CD8-positive, alpha-beta memory T cell (primary cell): ENCODE data around the gene BBS5. TPM values are rescaled to one million over a fixed set of nuclear protein-coding genes. Genes with fewer than 3 reads are reported as not detected.
"Not testable (repeated sequence)": the region's sequence is repeated elsewhere in the genome, so short reads cannot be mapped to it uniquely, and the experiment has no call there.

Experiments
- CTCF ChIA-PET: fragments of 350-600 bp; sonication (Branson Sonifier 250); formaldehyde crosslinking; loops from one replicate; lab custom pipeline; 2021; ENCODE audit warnings: antibody characterized with exemption; lab: Charles Lee
- POLR2A ChIA-PET: fragments of 350-600 bp; sonication (Branson Sonifier 250); formaldehyde crosslinking; loops from one replicate; lab custom pipeline; 2021; ENCODE audit warnings: antibody characterized with exemption; lab: Charles Lee
- DNase-seq, 5 donors: peaks; one replicate each; pipeline versions ENCODE4 v3.0.0 to v3.0.0-alpha.2; 2020 to 2022; ENCODE audit warnings: mixed read lengths in 1 of 5
- H3K27ac ChIP-seq: one replicate; pipeline ENCODE4 v1.7.0; 2013; ENCODE audit warnings: low read depth, mild to moderate bottlenecking, low read length, moderate library complexity
- H3K27me3 ChIP-seq: 2 replicates; pipeline ENCODE4 v1.7.0; 2013; ENCODE audit warnings: low read length, mild to moderate bottlenecking; ENCODE audit not compliant: insufficient read depth, poor library complexity, severe bottlenecking
- H3K36me3 ChIP-seq: 2 replicates; pipeline ENCODE4 v1.7.0; 2013; ENCODE audit warnings: mild to moderate bottlenecking, low read length, moderate library complexity; ENCODE audit not compliant: insufficient read depth
- H3K4me1 ChIP-seq: 2 replicates; pipeline ENCODE4 v1.7.0; 2013; ENCODE audit warnings: mild to moderate bottlenecking, low read length, moderate library complexity; ENCODE audit not compliant: insufficient read depth
- H3K4me3 ChIP-seq: 2 replicates; pipeline ENCODE4 v1.7.0; 2013; ENCODE audit warnings: mild to moderate bottlenecking, low read length
- H3K9me3 ChIP-seq: 2 replicates; pipeline ENCODE4 v1.7.0; 2013; ENCODE audit warnings: mild to moderate bottlenecking, low read length
- H3K27ac Mint-ChIP-seq, 8 donors: one replicate each; pipeline ENCODE4 v1.8.0; 2020 to 2021; ENCODE audit warnings: mixed read lengths in 8 of 8, mild to moderate bottlenecking in 6 of 8, inconsistent platforms in 3 of 8, moderate library complexity in 3 of 8
- H3K27me3 Mint-ChIP-seq, 2 donors: one replicate each; pipeline ENCODE4 v1.8.0; 2020 to 2021; ENCODE audit warnings: mixed read lengths in 2 of 2, mild to moderate bottlenecking in 1 of 2, moderate library complexity in 1 of 2
- H3K36me3 Mint-ChIP-seq, 3 donors: one replicate each; pipeline ENCODE4 v1.8.0; 2020 to 2021; ENCODE audit warnings: mixed read lengths in 3 of 3, inconsistent platforms in 1 of 3, mild to moderate bottlenecking in 1 of 3
- H3K4me1 Mint-ChIP-seq, 3 donors: one replicate each; pipeline ENCODE4 v1.8.0; 2020 to 2021; ENCODE audit warnings: mixed read lengths in 3 of 3, inconsistent platforms in 1 of 3, mild to moderate bottlenecking in 1 of 3
- H3K4me3 Mint-ChIP-seq, 7 donors: one replicate each; pipeline ENCODE4 v1.8.0; 2020 to 2021; ENCODE audit warnings: mixed read lengths in 7 of 7, mild to moderate bottlenecking in 6 of 7, moderate library complexity in 4 of 7, inconsistent platforms in 2 of 7
- H3K9me3 Mint-ChIP-seq, 5 donors: one replicate each; pipeline ENCODE4 v1.8.0; 2020 to 2022; ENCODE audit warnings: mixed read lengths in 5 of 5, mild to moderate bottlenecking in 3 of 5, moderate library complexity in 2 of 5, inconsistent platforms in 1 of 5
- polyA plus RNA-seq: library from polyadenylated mRNA; unstranded; fragments of 300-500 nt; fragmentation: Illumina TruSeq; gene quantifications from one replicate; pipeline ENCODE4 v1.2.3, GENCODE V29; 2021
- total RNA-seq, 2 experiments: library from RNA; stranded (reverse); gene quantifications; one replicate each; pipeline ENCODE4 v1.2.3, GENCODE V29; 2021

Gene BBS5
- total and polyA plus RNA-seq, 3 experiments from 2014 or later: 0.94 to 4.8 (median 3.8) TPM

DNA sequence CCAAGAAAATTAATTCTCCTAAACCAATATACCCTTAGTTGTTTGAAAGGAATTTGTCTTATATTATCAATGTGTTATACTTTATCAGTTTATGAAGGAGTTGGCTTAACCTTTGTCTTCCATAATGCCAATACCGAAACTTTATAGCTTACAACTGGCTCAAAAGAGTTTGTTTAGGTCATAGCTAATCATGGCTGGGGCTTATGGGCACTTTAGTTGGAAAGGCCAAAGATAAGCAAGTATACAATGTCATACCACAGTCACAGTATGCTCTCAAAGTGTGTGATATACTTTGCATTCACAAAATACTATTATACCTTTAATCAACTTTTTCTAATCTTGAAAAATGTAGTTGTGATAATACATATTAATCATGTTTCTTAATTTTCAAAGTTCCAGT lies 32.5 kb downstream of the BBS5 start:
- no peaks in the 10 kb centered on the region for H3K9me3 Mint-ChIP-seq
- CTCF ChIA-PET: no interaction called here

GRCh38 chr2:169512525-169512924 lies 33.2 kb downstream of the BBS5 start:
- H3K36me3 ChIP-seq: no peaks in the 10 kb centered on the region
- H3K27me3 ChIP-seq: no peaks in the 10 kb centered on the region
- peaks cover 0 to 2% (median 0%) of the 10 kb centered on the region in 3 donors for H3K36me3 Mint-ChIP-seq
- H3K27ac Mint-ChIP-seq: no peak overlapping the region
- H3K4me1 ChIP-seq: no peaks in the 10 kb centered on the region
- H3K27me3 Mint-ChIP-seq: no peaks in the 10 kb centered on the region
- no peak overlapping the region for H3K4me3 ChIP-seq
- H3K9me3 Mint-ChIP-seq: no peaks in the 10 kb centered on the region
- no peak overlapping the region for H3K27ac ChIP-seq
- no peak overlapping the region for H3K4me3 Mint-ChIP-seq
- POLR2A ChIA-PET: no interaction called here
- H3K9me3 ChIP-seq: no peaks in the 10 kb centered on the region
- CTCF ChIA-PET: no interaction called here
- no peaks in the 10 kb centered on the region for H3K4me1 Mint-ChIP-seq
- no peak for DNase-seq

More for the DNA sequence above, 32.5 kb downstream of the BBS5 start:
- Histone ChIP-seq H3K4me3 (no peak overlapping the region), H3K36me3 (no peaks in the 10 kb centered on the region), H3K4me1 (no peaks in the 10 kb centered on the region), H3K27ac (no peak overlapping the region), H3K27me3 (no peaks in the 10 kb centered on the region), H3K9me3 (no peaks in the 10 kb centered on the region)
- peaks cover 0 to 2% (median 0%) of the 10 kb centered on the region in 3 donors for H3K36me3 Mint-ChIP-seq
- H3K4me1 Mint-ChIP-seq: no peaks in the 10 kb centered on the region
- no peak overlapping the region for H3K27ac Mint-ChIP-seq
- POLR2A ChIA-PET: no interaction called here
- no peak for DNase-seq
- H3K27me3 Mint-ChIP-seq: no peaks in the 10 kb centered on the region
- no peak overlapping the region for H3K4me3 Mint-ChIP-seq

GRCh38 chr2:169513094-169513493 lies 33.8 kb downstream of the BBS5 start:
- Histone ChIP-seq H3K4me1 (no peaks in the 10 kb centered on the region), H3K27me3 (no peaks in the 10 kb centered on the region), H3K27ac (no peak overlapping the region), H3K9me3 (no peaks in the 10 kb centered on the region), H3K4me3 (no peak overlapping the region), H3K36me3 (no peaks in the 10 kb centered on the region)
- H3K4me1 Mint-ChIP-seq: no peaks in the 10 kb centered on the region
- H3K9me3 Mint-ChIP-seq: no peaks in the 10 kb centered on the region
- no peak overlapping the region for H3K4me3 Mint-ChIP-seq
- no peaks in the 10 kb centered on the region for H3K27me3 Mint-ChIP-seq
- DNase-seq: no peak
- H3K36me3 Mint-ChIP-seq: peaks cover 0 to 2% (median 0%) of the 10 kb centered on the region in 3 donors
- ChIA-PET CTCF (no interaction called here), POLR2A (no interaction called here)
- H3K27ac Mint-ChIP-seq: no peak overlapping the region

DNA sequence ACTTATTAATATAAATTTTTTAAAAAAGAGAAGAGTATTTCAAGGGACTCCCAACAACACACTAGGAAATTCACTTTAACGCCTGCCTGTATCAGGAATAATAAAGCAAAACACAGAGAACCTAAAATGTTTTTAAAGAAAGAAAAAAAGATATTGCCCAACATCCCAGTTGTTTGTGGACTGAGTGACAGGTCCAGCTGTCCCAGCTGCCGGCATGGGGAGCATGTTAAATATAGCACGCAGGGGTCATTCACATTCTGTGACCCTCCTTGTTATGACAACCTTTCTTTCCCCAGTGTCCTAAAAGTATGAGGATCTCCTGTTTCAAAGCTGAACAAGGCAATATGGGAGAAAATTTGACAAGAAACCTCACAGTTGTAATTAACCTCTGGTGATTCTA lies 34.6 kb downstream of the BBS5 start:
- Histone ChIP-seq H3K4me3 (no peak overlapping the region), H3K9me3 (no peaks in the 10 kb centered on the region), H3K36me3 (no peaks in the 10 kb centered on the region), H3K27me3 (no peaks in the 10 kb centered on the region), H3K4me1 (no peaks in the 10 kb centered on the region), H3K27ac (no peak overlapping the region)
- POLR2A ChIA-PET: no interaction called here
- Mint-ChIP-seq H3K9me3 (no peaks in the 10 kb centered on the region), H3K36me3 (peaks cover 0 to 2% (median 0%) of the 10 kb centered on the region in 3 donors), H3K27me3 (no peaks in the 10 kb centered on the region), H3K4me3 (no peak overlapping the region), H3K4me1 (no peaks in the 10 kb centered on the region), H3K27ac (no peak overlapping the region)
- CTCF ChIA-PET: no interaction called here
- DNase-seq: no peak

- H3K9me3 ChIP-seq, H3K4me3 Mint-ChIP-seq, H3K27ac Mint-ChIP-seq, DNase-seq, H3K27ac ChIP-seq, H3K4me1 Mint-ChIP-seq, H3K27me3 ChIP-seq, H3K4me1 ChIP-seq, H3K9me3 Mint-ChIP-seq, POLR2A ChIA-PET, H3K4me3 ChIP-seq, H3K36me3 ChIP-seq, CTCF ChIA-PET, H3K27me3 Mint-ChIP-seq, H3K36me3 Mint-ChIP-seq: not testable (repeated sequence)
Measured at GRCh38 chr2:169514758-169515157, 35.5 kb downstream of the BBS5 start.

DNA sequence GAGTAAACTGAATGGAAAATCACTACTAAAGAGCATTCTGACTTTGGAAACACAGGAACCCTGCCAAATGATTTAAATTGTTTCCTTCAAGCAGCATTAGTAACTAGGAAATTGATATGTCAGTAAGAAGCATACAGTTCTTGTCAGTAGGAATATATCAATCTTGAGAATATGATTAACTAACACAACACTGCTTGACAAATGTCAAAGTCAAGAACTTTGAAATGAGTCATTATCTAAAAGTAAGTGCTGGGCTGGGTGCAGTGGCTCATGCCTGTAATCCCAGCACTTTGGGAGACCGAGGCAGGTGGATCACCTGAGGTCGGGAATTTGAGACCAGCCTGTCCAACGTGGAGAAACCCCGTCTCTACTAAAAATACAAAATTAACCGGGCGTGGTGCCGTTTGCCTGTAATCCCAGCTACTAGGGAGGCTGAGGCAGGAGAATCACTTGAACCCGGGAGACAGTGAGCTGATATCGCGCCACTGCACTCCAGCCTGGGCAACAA lies 37.2 kb downstream of the BBS5 start:
- H3K4me1 Mint-ChIP-seq, H3K4me1 ChIP-seq, H3K9me3 ChIP-seq, POLR2A ChIA-PET, CTCF ChIA-PET, H3K27me3 ChIP-seq, H3K9me3 Mint-ChIP-seq, H3K36me3 Mint-ChIP-seq, H3K4me3 Mint-ChIP-seq, DNase-seq, H3K4me3 ChIP-seq, H3K36me3 ChIP-seq, H3K27ac ChIP-seq, H3K27me3 Mint-ChIP-seq, H3K27ac Mint-ChIP-seq: not testable (repeated sequence)

DNA sequence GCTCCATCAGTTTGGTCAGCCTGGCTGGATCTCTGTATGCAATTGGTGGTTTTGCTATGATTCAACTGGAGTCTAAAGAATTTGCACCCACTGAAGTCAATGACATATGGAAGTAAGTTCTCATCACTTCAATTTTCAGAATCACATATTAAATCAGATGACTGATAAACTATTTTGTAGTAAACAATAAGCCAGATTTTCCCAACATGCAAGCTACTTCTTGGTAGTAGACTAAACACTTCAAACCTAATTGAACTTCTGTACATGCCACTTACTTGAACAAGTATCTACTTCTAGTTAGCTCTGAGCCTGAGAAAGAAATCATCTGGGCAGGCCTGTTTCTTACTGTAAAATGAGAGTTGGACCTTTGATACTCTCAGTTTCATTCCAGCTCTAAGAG lies 41.6 kb downstream of the BBS5 start:
- Histone ChIP-seq H3K27ac (no peak overlapping the region), H3K4me1 (no peaks in the 10 kb centered on the region), H3K27me3 (no peaks in the 10 kb centered on the region), H3K4me3 (no peak overlapping the region), H3K36me3 (no peaks in the 10 kb centered on the region), H3K9me3 (no peaks in the 10 kb centered on the region)
- DNase-seq: no peak
- Mint-ChIP-seq H3K27me3 (no peaks in the 10 kb centered on the region), H3K9me3 (no peaks in the 10 kb centered on the region), H3K27ac (no peak overlapping the region), H3K36me3 (peaks cover 0 to 5% (median 0%) of the 10 kb centered on the region in 3 donors), H3K4me1 (no peaks in the 10 kb centered on the region), H3K4me3 (no peak overlapping the region)
- ChIA-PET POLR2A (no interaction called here), CTCF (no interaction called here)

- CTCF ChIA-PET: no interaction called here
- POLR2A ChIA-PET: no interaction called here
- no peaks in the 10 kb centered on the region for H3K9me3 ChIP-seq
- H3K4me1 ChIP-seq: no peaks in the 10 kb centered on the region
- H3K27ac Mint-ChIP-seq: no peak overlapping the region
- H3K27ac ChIP-seq: no peak overlapping the region
- no peak for DNase-seq
- no peaks in the 10 kb centered on the region for H3K9me3 Mint-ChIP-seq
- no peaks in the 10 kb centered on the region for H3K4me1 Mint-ChIP-seq
- H3K36me3 ChIP-seq: no peaks in the 10 kb centered on the region
- H3K27me3 Mint-ChIP-seq: no peaks in the 10 kb centered on the region
- no peak overlapping the region for H3K4me3 Mint-ChIP-seq
- no peaks in the 10 kb centered on the region for H3K27me3 ChIP-seq
- H3K4me3 ChIP-seq: no peak overlapping the region
- peaks cover 0 to 7% (median 2%) of the 10 kb centered on the region in 3 donors for H3K36me3 Mint-ChIP-seq
Measured at GRCh38 chr2:169523681-169524080, 44.4 kb downstream of the BBS5 start.

DNA sequence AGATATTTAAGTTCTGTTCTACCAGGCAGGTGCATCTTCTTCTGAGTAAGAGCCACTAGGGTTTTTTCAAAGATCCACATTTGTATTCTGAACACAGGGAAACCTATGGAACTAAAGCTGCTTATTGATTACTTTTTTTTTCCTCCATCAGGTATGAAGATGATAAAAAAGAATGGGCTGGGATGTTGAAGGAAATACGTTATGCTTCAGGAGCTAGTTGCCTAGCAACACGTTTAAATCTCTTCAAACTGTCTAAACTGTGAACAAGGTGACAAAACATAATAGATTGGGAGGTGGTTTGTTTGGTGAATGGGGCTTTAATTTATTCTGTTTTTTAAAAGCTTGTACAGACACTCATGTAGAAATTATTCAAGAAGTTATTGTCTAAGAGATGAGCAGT lies 46.1 kb downstream of the BBS5 start:
- Mint-ChIP-seq H3K4me1 (no peaks in the 10 kb centered on the region), H3K27ac (no peak overlapping the region), H3K9me3 (no peaks in the 10 kb centered on the region), H3K36me3 (peaks cover 0 to 16% (median 6%) of the 10 kb centered on the region in 3 donors), H3K4me3 (no peak overlapping the region), H3K27me3 (no peaks in the 10 kb centered on the region)
- no peaks in the 10 kb centered on the region for H3K9me3 ChIP-seq
- H3K36me3 ChIP-seq: no peaks in the 10 kb centered on the region
- no peaks in the 10 kb centered on the region for H3K4me1 ChIP-seq
- CTCF ChIA-PET: no interaction called here
- POLR2A ChIA-PET: no interaction called here
- H3K27me3 ChIP-seq: no peaks in the 10 kb centered on the region
- no peak for DNase-seq
- H3K27ac ChIP-seq: no peak overlapping the region
- H3K4me3 ChIP-seq: no peak overlapping the region
